ENCODE data around the gene PEX5L.

DNA sequence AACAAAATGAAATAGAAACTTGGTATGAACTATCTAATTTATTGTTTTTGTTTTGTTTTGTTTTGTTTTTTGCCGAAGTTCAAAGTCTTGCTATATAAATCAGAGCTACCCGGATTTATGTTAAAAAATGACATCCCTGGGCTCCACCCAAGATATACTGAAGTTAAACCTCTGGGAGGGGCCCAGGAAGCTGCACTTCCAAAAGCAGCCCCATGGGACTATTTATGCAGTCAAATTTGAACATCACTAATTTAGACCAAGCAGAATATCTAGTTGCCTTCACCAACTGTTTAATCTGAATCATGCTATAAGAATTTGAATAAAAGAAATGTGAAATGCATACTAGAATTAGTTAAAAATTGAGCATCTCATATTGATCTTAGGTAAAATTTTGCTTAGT lies 32.2 kb downstream of the PEX5L start:
- TF ChIP-seq, protein P1, sequence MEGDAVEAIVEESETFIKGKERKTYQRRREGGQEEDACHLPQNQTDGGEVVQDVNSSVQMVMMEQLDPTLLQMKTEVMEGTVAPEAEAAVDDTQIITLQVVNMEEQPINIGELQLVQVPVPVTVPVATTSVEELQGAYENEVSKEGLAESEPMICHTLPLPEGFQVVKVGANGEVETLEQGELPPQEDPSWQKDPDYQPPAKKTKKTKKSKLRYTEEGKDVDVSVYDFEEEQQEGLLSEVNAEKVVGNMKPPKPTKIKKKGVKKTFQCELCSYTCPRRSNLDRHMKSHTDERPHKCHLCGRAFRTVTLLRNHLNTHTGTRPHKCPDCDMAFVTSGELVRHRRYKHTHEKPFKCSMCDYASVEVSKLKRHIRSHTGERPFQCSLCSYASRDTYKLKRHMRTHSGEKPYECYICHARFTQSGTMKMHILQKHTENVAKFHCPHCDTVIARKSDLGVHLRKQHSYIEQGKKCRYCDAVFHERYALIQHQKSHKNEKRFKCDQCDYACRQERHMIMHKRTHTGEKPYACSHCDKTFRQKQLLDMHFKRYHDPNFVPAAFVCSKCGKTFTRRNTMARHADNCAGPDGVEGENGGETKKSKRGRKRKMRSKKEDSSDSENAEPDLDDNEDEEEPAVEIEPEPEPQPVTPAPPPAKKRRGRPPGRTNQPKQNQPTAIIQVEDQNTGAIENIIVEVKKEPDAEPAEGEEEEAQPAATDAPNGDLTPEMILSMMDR (IDR thresholded peaks at IDR 0.05; ENCODE audit: low read depth, low read length), result no peak
- TF ChIP-seq EZH2phosphoT487 (IDR thresholded peaks at IDR 0.05; ENCODE audit: low read depth), result no peak

Measured in OCI-LY3 (cell line).